ENCODE results near the gene MAPRE3. TPM values are rescaled to one million over a fixed set of nuclear protein-coding genes. Genes with fewer than 3 reads are reported as not detected.
A peak's percentile ranks its signal among the peaks of the same experiment; 100 is the strongest.

The MAPRE3 gene
- total and polyA plus RNA-seq, 4 experiments from 2014 or later = 1.3 to 3.6 (median 2.9) TPM

DNA sequence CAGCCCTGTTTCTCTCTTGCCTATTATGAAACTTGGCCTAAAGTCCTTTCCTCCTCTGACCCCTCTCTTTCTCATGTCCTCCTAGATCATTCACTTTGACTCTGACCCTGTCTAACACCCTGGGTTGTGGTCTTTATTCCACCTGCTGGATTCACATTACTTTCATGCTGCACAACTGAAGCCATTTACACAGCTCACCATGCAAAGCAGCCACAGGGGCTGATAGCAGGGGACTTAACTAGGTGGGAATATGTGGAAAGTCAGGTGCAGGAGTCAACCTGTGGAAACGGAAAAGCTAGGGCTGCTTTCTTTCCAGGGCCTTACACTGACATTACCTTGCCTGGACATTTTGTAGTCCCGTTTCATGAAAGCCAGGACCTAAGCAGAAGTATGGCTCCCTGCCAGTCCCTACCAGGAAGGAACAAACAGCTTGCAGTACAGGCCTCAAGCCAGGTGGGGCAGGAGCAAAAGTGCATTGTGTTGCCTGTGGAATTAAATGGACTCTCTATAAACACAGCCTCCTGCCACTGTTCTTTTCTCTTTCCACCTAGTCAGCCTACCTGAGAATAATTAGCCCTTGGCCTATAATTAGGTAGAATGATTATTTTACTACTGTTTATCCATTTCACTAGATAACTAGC, 11.8 kb downstream of the MAPRE3 start:
- ChIA-PET POLR2A (ENCODE audit: partially characterized antibody) (no interaction called here), CTCF (ENCODE audit: partially characterized antibody) (interaction anchor here (0.7 to 1.6 kb wide), 3 partner anchors 11 to 25 kb away, joined by 3 to 4 read pairs (median 3); no protein-coding TSS in a partner anchor)
- Mint-ChIP-seq H3K27ac (no peak overlapping the region), H3K9me3 (no peaks in the 10 kb centered on the region), H3K27me3 (no peaks in the 10 kb centered on the region), H3K4me3 (no peak overlapping the region), H3K36me3 (no peaks in the 10 kb centered on the region), H3K4me1 (peaks cover 0 to 4% (median under 1%) of the 10 kb centered on the region in 4 donors)
- peak in 3 of 5 donors; percentile 5 to 20 (median 12) for DNase-seq
- Histone ChIP-seq H3K4me1 (ENCODE audit: insufficient read depth, low read length) (no peaks in the 10 kb centered on the region), H3K27me3 (ENCODE audit: insufficient read depth, low read length) (no peaks in the 10 kb centered on the region), H3K9me3 (ENCODE audit: control insufficient read depth in 1 of 2, low read length in 2 of 2) (no peaks in the 10 kb centered on the region), H3K36me3 (ENCODE audit: insufficient read depth, low read length) (no peaks in the 10 kb centered on the region), H3K4me3 (ENCODE audit: low read length in 2 of 2) (no peak overlapping the region), H3K27ac (ENCODE audit: low read depth, low read length) (no peak overlapping the region)
- intact Hi-C loops (cut with micrococcal nuclease) = no loop called here

- no peak for DNase-seq
- Histone ChIP-seq H3K4me1 (ENCODE audit: insufficient read depth, low read length) (no peaks in the 10 kb centered on the region), H3K27me3 (ENCODE audit: insufficient read depth, low read length) (no peaks in the 10 kb centered on the region), H3K36me3 (ENCODE audit: insufficient read depth, low read length) (no peaks in the 10 kb centered on the region), H3K27ac (ENCODE audit: low read depth, low read length) (no peak overlapping the region), H3K9me3 (ENCODE audit: control insufficient read depth in 1 of 2, low read length in 2 of 2) (no peaks in the 10 kb centered on the region), H3K4me3 (ENCODE audit: low read length in 2 of 2) (no peak overlapping the region)
- Mint-ChIP-seq H3K4me1 (peaks cover 0 to 4% (median under 1%) of the 10 kb centered on the region in 4 donors), H3K4me3 (no peak overlapping the region), H3K27me3 (no peaks in the 10 kb centered on the region), H3K36me3 (no peaks in the 10 kb centered on the region), H3K9me3 (no peaks in the 10 kb centered on the region), H3K27ac (no peak overlapping the region)
- ChIA-PET CTCF (ENCODE audit: partially characterized antibody) (interaction anchor here (0.9 kb wide), 1 partner anchor 22 kb away, joined by 4 read pairs; no protein-coding TSS in a partner anchor), POLR2A (ENCODE audit: partially characterized antibody) (no interaction called here)
- intact Hi-C loops (cut with micrococcal nuclease) = no loop called here
These were observed 13.3 kb downstream of the MAPRE3 start for GRCh38 chr2:26983746-26984145.

GRCh38 chr2:26985807-26986206, 15.4 kb downstream of the MAPRE3 start:
- no peak overlapping the region for H3K4me3 Mint-ChIP-seq
- peaks cover 0 to 4% (median under 1%) of the 10 kb centered on the region in 4 donors for H3K4me1 Mint-ChIP-seq
- H3K36me3 ChIP-seq (ENCODE audit: insufficient read depth, low read length) = no peaks in the 10 kb centered on the region
- H3K9me3 ChIP-seq (ENCODE audit: control insufficient read depth in 1 of 2, low read length in 2 of 2) = no peaks in the 10 kb centered on the region
- intact Hi-C loops (cut with micrococcal nuclease) = no loop called here
- no peak overlapping the region for H3K27ac Mint-ChIP-seq
- H3K4me1 ChIP-seq (ENCODE audit: insufficient read depth, low read length) = no peaks in the 10 kb centered on the region
- no peak overlapping the region for H3K27ac ChIP-seq (ENCODE audit: low read depth, low read length)
- ChIA-PET CTCF (ENCODE audit: partially characterized antibody) (interaction anchor here (1.1 kb wide), 1 partner anchor 31 kb away, joined by 3 read pairs; no protein-coding TSS in a partner anchor), POLR2A (ENCODE audit: partially characterized antibody) (no interaction called here)
- no peaks in the 10 kb centered on the region for H3K27me3 ChIP-seq (ENCODE audit: insufficient read depth, low read length)
- no peak overlapping the region for H3K4me3 ChIP-seq (ENCODE audit: low read length in 2 of 2)
- DNase-seq = no peak
- no peaks in the 10 kb centered on the region for H3K27me3 Mint-ChIP-seq
- no peaks in the 10 kb centered on the region for H3K36me3 Mint-ChIP-seq
- no peaks in the 10 kb centered on the region for H3K9me3 Mint-ChIP-seq

- no peaks in the 10 kb centered on the region for H3K27me3 Mint-ChIP-seq
- no peak overlapping the region for H3K4me3 ChIP-seq (ENCODE audit: low read length in 2 of 2)
- peaks cover 0 to 4% (median under 1%) of the 10 kb centered on the region in 4 donors for H3K4me1 Mint-ChIP-seq
- no peak overlapping the region for H3K27ac ChIP-seq (ENCODE audit: low read depth, low read length)
- H3K27me3 ChIP-seq (ENCODE audit: insufficient read depth, low read length) = no peaks in the 10 kb centered on the region
- no peaks in the 10 kb centered on the region for H3K36me3 ChIP-seq (ENCODE audit: insufficient read depth, low read length)
- H3K4me1 ChIP-seq (ENCODE audit: insufficient read depth, low read length) = no peaks in the 10 kb centered on the region
- DNase-seq = no peak
- H3K27ac Mint-ChIP-seq = no peak overlapping the region
- intact Hi-C loops (cut with micrococcal nuclease) = no loop called here
- POLR2A ChIA-PET (ENCODE audit: partially characterized antibody) = no interaction called here
- H3K36me3 Mint-ChIP-seq = no peaks in the 10 kb centered on the region
- H3K4me3 Mint-ChIP-seq = no peak overlapping the region
- H3K9me3 Mint-ChIP-seq = no peaks in the 10 kb centered on the region
- CTCF ChIA-PET (ENCODE audit: partially characterized antibody) = interaction anchor here (1.1 kb wide), 1 partner anchor 30 kb away, joined by 3 read pairs; no protein-coding TSS in a partner anchor
- no peaks in the 10 kb centered on the region for H3K9me3 ChIP-seq (ENCODE audit: control insufficient read depth in 1 of 2, low read length in 2 of 2)
These were observed 16.1 kb downstream of the MAPRE3 start for GRCh38 chr2:26986576-26986975.

DNA sequence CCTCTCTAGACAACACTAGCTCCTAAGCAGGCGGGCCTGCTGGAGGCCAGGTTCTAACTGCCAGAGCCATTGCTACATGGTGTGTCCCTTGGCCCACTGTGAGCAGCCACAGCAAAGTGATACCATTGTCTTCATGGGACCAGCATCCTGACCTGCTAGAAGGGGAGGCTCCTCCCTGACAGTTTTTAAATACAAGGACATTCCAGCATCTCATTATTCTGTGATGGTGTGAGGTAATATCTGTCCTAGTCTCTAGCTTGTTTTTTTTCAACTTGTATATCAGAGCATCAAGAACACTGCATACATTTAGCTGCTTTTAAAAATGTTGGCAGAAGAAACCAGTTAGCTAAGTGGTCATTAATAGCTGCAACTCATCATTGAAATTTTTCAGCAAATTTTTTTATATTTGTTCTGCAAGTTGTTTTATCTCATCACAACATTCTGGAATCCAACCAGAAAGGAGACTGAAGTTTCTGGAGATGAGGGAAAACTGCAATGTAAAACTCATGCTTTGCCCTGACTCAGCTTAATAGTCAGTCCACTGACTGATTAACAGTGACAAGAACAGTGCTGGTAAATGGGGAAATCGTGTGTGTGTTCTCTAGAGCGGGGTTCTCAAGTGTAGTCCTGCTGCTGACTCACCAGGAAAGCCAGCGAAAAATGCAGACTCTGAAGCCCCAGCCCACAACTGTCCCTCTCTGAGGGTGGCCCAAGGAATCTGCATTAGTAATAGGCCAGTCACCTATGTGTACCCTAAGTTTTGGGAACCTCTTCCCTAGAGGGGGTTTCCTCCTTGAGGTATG, 17.8 kb downstream of the MAPRE3 start:
- Mint-ChIP-seq H3K9me3 (no peaks in the 10 kb centered on the region), H3K4me1 (no peaks in the 10 kb centered on the region), H3K27ac (no peak overlapping the region), H3K36me3 (peaks cover 0 to under 1% of the 10 kb centered on the region in 2 donors), H3K4me3 (no peak overlapping the region), H3K27me3 (no peaks in the 10 kb centered on the region)
- CTCF ChIA-PET (ENCODE audit: partially characterized antibody) = interaction anchor here (1.3 to 1.4 kb wide), 2 partner anchors 22 to 27 kb away, joined by 3 to 4 read pairs; no protein-coding TSS in a partner anchor
- Histone ChIP-seq H3K27ac (ENCODE audit: low read depth, low read length) (no peak overlapping the region), H3K4me3 (ENCODE audit: low read length in 2 of 2) (no peak overlapping the region), H3K4me1 (ENCODE audit: insufficient read depth, low read length) (no peaks in the 10 kb centered on the region), H3K9me3 (ENCODE audit: control insufficient read depth in 1 of 2, low read length in 2 of 2) (no peaks in the 10 kb centered on the region), H3K36me3 (ENCODE audit: insufficient read depth, low read length) (no peaks in the 10 kb centered on the region), H3K27me3 (ENCODE audit: insufficient read depth, low read length) (no peaks in the 10 kb centered on the region)
- POLR2A ChIA-PET (ENCODE audit: partially characterized antibody) = no interaction called here
- no peak for DNase-seq
- intact Hi-C loops (cut with micrococcal nuclease) = no loop called here

DNA sequence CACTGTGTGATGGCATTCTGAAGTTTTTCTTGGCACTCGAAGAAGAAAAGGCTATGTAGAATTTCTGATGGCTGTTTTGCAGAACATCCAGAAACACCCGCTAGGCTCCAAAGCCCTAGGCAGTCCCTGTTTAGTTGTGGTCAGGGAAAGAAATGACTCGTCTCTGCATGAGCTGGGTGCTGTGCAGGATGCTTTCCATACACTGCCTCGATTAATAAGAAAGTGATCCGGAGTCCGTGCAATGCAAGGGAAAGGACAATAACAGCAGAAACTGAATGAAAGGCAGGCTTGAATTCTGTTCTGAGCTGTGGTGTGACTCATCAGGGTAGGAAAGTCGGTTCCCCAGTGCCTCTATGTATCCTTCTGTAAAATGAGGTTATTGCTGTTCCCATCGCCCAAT, 18.7 kb downstream of the MAPRE3 start:
- no peak overlapping the region for H3K4me3 Mint-ChIP-seq
- no peaks in the 10 kb centered on the region for H3K4me1 ChIP-seq (ENCODE audit: insufficient read depth, low read length)
- peaks cover 0 to 6% of the 10 kb centered on the region in 2 donors for H3K36me3 Mint-ChIP-seq
- H3K4me1 Mint-ChIP-seq = no peaks in the 10 kb centered on the region
- CTCF ChIA-PET (ENCODE audit: partially characterized antibody) = interaction anchor here (0.8 kb wide), 1 partner anchor 28 kb away, joined by 4 read pairs; no protein-coding TSS in a partner anchor
- POLR2A ChIA-PET (ENCODE audit: partially characterized antibody) = no interaction called here
- no peak overlapping the region for H3K4me3 ChIP-seq (ENCODE audit: low read length in 2 of 2)
- no peaks in the 10 kb centered on the region for H3K27me3 ChIP-seq (ENCODE audit: insufficient read depth, low read length)
- no peak overlapping the region for H3K27ac ChIP-seq (ENCODE audit: low read depth, low read length)
- no peak overlapping the region for H3K27ac Mint-ChIP-seq
- intact Hi-C loops (cut with micrococcal nuclease) = no loop called here
- no peaks in the 10 kb centered on the region for H3K9me3 ChIP-seq (ENCODE audit: control insufficient read depth in 1 of 2, low read length in 2 of 2)
- H3K9me3 Mint-ChIP-seq = no peaks in the 10 kb centered on the region
- no peaks in the 10 kb centered on the region for H3K36me3 ChIP-seq (ENCODE audit: insufficient read depth, low read length)
- H3K27me3 Mint-ChIP-seq = no peaks in the 10 kb centered on the region
- DNase-seq = no peak

- Histone ChIP-seq H3K4me1 (ENCODE audit: insufficient read depth, low read length) (no peaks in the 10 kb centered on the region), H3K4me3 (ENCODE audit: low read length in 2 of 2) (no peak overlapping the region), H3K27ac (ENCODE audit: low read depth, low read length) (no peak overlapping the region), H3K27me3 (ENCODE audit: insufficient read depth, low read length) (no peaks in the 10 kb centered on the region), H3K36me3 (ENCODE audit: insufficient read depth, low read length) (no peaks in the 10 kb centered on the region), H3K9me3 (ENCODE audit: control insufficient read depth in 1 of 2, low read length in 2 of 2) (no peaks in the 10 kb centered on the region)
- H3K27me3 Mint-ChIP-seq = no peaks in the 10 kb centered on the region
- H3K27ac Mint-ChIP-seq = peak overlapping the region in 1 of 7 donors; percentile 59
- CTCF ChIA-PET (ENCODE audit: partially characterized antibody) = no interaction called here
- DNase-seq = no peak
- POLR2A ChIA-PET (ENCODE audit: partially characterized antibody) = no interaction called here
- intact Hi-C loops (cut with micrococcal nuclease) = no loop called here
- peaks cover 0 to 9% of the 10 kb centered on the region in 2 donors for H3K36me3 Mint-ChIP-seq
- no peaks in the 10 kb centered on the region for H3K4me1 Mint-ChIP-seq
- no peak overlapping the region for H3K4me3 Mint-ChIP-seq
- no peaks in the 10 kb centered on the region for H3K9me3 Mint-ChIP-seq
These were observed 21.3 kb downstream of the MAPRE3 start for GRCh38 chr2:26991717-26992116.

Measured in CD4-positive, alpha-beta memory T cell (primary cell).